Activated CD4-positive, alpha-beta T cell treated with anti-CD3 and anti-CD28 coated beads for 48 hours (primary cell): ENCODE measurements around the gene SH2D7.
A peak's percentile ranks its signal among the peaks of the same experiment; 100 is the strongest.

Experiments used
- DNase-seq: peaks from one replicate; pipeline ENCODE4 v3.0.0-alpha.2; 2020

Gene SH2D7

DNA sequence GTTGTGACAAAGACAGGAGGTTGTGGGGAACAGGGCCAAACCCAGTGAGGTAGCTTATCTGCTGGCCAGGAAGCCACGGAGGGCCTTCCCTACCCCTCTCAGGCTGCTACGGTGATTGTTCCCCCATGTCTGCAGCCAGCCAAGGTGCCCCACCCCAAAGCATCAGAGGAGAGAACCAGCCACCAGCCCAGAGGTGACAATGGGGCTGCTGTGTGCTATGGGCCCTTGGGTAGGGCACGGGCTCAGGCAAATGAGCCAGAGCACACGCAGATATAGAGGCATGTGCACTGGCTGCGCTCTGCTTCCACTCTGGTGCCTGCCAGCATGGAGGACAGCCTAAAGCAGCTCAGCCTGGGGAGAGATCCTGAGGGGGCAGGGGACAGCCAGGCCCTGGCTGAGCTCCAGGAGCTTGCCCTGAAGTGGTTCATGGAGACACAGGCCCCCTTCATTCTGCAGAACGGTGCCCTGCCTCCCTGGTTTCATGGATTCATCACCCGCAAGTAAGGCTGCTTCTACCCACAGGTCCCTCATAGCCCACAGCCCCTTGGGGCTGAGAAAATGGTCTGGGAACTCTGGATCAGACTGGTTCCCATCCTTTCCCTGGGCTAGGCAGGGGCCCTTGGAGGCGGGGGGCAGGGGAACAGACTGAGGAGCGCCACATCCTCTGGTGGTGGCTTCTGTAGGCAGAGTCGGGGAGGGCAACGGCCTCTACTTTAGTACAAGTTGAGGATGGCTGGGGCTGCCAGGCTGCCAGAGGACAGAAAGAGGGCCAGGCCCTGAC lies at the start of gene SH2D7:
TSS of gene SH2D7 (plus strand) at position 301 of the 781 bp plus-strand sequence. CDS start at position 325, 24 bp downstream.
- DNase-seq: no peak

DNA sequence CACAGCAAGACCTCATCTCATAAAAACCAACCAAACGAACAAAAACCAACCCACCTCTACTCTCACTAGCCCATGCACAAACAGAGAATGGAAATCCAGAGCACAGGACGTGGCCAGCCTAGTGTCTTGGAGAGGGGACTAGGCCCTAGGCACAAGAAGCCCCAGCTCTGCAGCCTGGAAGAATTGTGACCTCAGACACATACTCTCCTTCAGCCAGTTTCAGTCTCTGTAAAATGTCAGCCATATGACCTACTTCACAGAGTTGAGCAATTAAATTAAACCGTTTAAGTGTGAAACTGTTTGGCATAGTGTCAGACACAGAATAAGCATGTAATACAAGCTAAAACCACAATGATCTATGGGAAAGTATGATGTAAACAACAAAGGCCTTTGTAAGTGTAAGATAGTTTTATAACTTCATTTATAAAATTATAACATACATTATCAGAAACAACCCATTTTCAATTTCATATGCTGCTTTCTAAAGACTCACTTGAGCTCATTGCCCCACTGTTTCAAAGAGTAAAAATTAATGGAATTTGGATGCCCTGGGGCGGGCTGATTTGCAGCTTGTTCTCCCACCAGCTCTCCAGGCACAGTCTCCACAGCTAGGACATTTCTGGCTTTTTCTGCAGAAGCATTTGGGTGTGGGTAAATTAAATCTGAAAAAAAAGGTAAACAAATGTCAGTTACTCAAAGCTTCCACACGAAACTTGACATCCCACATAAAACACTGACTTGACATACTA lies 47.8 kb upstream of the SH2D7 start:
- DNase-seq: peak; percentile 40

DNA sequence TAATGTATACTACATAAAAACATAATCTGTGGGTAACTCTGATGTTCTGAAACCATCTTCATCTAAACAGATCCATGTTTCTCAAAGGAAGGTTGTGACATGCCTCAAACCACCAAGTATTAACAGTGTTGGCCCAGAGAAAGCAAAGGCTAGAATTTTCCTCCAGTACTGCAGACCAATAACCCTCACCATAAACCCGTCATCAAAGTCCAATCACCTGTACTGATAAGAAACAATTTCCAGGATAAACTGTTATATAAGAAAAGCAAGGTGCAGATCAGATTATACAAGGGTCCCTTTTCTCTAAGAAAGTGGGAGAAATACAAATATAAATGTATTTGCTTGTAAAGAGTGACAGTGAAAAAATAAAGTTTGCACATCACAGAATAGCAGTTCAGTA lies 47.2 kb upstream of the SH2D7 start:
- DNase-seq: no peak

DNA sequence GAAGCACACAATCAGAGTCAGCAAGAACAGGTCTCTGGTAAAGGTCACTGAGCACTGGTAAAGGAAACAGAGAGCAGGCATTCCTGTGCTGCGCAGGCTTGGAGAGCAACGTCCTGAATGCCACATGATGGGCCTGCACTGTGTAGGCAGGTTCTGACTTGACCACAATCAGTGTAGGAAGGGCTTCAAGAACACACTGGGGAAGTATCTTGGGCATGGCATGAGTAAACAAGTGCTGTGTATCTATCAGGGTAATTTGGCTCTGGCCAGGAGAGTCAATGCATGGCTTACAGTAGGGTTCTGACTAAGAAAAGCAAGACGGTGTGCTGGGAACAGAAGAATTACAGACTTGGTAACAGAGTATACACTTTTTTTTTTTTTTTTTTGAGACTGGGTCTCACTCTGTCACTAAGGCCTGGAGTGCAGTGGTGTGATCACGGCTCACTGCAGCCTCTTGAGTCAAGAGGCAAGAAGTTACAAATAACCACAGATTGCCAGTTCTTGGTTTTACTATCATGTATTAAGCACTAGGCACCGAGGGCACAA lies 45.5 kb upstream of the SH2D7 start:
- peak; percentile 63 for DNase-seq

DNA sequence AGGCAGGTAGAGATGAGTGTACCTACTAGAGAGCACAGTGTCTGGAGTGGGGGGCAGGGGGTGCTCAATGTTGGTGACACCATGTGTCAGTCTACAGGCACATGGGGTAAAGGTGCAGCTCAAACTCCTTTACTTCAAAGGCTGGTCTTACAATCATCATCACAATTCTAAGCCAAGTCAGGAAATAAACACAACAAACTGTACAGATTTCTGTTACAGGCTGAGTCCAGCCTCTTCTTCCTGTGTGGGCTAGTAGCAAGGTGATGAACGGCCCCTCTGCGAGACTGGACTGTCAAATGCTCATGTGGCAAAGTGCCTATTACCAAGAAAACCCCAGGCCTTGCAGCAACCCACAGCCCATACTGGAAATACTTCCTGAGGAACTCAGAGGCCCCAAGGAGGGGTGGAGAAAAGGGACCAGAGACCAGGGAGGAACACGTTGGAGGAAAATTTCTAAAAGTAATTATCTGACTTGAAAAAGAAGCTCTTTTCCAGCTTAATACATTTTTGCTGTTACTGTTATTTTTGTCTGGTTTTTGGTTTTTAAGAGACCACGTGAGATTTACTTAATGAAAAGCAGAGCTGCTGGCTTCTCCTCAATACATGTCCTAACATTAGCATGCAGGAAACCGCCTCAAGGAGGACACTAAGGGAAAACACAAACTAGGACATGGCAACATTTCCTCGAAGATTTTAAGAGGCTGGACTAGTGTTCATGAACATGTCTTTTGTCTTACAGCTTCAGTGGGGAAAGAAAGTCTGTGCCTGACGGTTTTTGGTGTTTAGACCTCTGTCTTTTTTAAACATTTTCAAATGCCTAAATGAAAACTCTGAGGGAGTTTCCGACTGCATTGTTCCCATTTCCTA lies 44.4 kb upstream of the SH2D7 start:
- no peak for DNase-seq

DNA sequence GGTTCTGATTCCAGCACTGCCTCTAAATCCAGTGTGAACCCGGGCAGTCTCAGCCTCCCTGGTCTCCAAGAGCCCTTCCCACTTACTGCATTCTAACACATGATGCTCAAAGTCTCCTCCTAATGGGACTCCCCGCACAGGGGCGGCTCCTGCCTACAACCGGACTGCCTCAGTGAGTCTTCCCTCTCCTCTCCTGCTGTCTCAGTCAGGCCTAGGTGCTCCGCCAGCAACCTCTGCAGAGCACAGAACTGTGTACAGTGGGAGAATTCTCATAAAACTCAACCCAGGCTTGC lies 43.8 kb upstream of the SH2D7 start:
- DNase-seq: no peak

DNA sequence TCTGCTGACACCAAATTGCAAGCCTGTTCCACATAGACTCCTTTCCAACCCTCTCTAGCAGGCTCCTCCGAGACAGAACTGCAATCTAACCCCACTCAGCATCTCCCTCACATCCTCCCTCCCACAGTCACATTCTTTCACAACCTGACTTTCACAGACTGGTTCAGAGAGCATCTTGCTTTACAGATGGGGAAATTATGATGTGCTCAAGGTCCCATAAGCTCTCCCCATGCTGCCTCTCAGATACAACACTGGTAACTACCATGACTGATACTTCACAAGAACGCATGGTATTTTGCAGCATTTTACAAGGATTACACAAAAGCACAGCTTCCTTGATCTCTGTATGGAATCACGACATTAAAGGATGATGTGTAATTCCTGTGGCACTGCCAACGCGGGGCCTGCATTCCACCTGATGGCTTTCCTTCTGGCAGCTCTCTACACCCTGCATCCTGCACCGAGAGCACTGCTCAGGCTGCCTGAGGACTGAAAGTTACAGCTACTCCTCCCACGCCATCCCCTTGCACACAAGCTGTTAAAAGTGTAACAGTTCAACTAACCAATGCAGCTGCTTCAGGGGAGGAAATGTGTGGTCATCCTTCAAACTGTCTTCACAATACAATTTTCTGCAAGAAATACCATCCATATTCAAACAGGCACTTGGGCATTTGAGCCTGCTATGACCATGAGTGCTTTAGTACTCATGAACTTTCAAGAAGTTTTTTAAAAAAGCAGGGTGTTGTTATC lies 42.5 kb upstream of the SH2D7 start:
- DNase-seq: peak; percentile 82

DNA sequence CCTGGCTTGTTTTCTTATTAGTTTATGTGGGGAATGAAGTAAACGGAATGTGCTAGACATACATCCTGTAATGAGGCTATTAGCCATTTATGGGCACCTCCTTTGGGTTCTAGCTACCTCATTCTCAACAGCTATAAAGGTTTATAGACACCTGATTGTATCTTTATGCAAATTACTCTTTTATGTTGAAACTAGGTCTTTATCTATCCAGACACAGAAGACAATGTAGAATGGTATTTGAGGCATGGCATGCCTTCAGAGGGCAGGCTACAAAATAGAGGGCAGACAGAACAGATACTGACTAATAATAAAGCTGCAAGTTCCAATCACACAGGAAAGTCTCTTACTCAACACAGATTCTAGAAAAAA lies 41.9 kb upstream of the SH2D7 start:
- DNase-seq: no peak

DNA sequence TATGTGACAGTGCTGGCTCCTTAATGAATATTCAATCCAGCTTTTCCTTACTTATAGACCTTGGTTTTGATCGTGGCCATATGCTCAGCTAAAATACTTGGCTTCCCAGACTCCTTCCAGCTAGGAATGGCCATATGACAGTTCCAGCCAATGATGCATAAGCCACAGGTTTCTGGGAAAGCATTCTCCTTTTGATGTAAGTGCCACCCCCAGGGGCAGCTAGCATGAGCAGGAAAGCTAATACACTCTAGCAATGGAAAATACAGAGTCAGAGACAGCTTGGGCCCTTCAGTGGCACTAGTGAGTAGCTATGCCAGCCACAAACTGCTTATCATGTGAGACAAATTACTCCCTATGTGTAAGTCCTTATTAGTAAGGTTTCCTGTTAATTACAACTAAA lies 41.5 kb upstream of the SH2D7 start:
- peak; percentile 47 for DNase-seq

DNA sequence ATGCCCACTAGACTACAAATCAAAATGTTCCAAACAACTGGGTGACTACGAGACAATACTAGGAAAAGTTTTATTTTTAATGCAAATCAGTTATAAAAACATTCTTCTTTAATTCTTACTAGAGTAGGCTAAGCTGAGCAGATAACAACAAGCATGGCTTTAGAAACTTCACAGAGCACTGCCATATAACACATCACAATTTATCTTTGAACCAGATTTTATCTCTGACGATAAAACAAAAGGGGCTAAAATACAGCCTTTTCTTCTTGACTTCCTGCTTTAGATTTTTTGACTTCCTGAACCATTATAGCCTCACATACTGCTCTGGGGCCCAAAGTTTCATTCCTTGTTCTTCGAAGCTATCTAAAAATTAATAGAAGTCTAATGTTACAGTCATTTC lies 40.8 kb upstream of the SH2D7 start:
- DNase-seq: no peak

DNA sequence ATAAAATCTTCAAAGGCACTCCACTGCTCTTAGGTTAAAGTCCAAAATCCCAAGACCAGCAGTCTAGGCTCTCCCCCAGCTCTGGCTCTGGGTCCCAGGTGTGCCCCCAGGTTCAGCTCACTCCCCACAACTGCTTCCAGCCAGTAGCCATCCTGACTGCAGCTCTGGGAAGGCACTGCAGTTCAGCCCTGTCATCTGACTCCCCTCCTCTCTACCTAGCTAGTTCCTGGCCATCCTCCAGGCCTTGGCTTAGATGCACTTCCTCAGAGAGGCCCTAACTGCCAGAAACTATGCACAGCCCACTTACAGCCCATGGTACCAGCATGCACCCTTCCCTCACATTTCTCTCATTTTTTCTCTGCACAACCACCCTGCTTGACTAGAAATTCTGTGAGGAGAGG lies 40.4 kb upstream of the SH2D7 start:
- no peak for DNase-seq

DNA sequence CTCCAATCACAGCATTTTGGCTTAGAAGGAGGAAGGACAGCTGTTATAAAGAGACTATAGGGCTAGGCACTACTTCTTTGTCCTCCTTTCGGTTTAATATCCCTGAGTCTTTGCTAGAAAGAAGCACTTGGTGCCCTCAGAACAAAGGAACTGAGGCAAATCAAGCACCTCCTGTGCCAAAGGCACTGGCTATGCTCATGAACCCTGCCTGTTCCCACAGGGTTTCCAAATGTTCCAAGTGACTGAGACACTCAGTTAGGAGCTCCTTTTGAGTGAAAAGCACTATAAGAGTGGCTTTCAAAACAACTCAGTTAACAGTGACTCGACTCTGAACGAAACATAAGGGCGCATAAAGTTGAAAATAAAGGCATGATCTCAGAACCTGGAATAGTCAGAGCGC lies 39.8 kb upstream of the SH2D7 start:
- DNase-seq: no peak

DNA sequence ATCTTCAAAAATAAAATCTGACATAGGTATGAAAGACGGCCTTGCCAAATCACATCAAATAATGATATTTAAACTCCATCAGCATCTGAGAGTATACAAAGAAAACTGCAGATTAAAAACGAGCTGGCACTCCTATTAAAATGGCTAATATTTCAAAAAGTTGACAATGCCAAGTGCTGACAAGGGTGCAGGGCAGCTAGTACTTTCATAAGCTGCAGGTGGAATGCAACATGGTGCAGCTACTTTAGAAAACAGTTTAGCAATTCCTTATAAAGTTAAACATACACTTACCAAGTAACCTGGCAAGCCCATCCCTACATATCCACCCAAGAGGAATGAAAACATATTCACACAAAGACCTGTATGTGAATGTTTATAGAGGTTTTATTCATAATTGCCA lies 37.8 kb upstream of the SH2D7 start:
- no peak for DNase-seq

DNA sequence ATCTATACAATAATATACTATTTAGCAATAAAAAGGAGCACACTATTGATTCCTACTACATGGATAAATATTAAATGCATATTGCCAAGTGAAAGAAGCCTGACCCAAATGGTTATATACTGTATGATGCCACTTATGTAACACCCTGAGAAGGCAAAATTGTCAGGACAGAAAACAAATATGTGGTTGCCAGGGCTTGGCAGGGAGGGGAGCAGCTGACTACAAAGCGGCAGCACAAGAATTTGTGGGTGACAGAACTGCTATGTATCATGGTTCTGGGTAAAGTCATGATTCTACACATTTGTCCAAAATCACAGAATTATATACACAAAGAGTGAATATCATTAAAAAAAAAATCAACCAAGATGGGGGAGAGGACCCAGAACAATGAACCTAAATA lies 37.4 kb upstream of the SH2D7 start:
- DNase-seq: no peak

DNA sequence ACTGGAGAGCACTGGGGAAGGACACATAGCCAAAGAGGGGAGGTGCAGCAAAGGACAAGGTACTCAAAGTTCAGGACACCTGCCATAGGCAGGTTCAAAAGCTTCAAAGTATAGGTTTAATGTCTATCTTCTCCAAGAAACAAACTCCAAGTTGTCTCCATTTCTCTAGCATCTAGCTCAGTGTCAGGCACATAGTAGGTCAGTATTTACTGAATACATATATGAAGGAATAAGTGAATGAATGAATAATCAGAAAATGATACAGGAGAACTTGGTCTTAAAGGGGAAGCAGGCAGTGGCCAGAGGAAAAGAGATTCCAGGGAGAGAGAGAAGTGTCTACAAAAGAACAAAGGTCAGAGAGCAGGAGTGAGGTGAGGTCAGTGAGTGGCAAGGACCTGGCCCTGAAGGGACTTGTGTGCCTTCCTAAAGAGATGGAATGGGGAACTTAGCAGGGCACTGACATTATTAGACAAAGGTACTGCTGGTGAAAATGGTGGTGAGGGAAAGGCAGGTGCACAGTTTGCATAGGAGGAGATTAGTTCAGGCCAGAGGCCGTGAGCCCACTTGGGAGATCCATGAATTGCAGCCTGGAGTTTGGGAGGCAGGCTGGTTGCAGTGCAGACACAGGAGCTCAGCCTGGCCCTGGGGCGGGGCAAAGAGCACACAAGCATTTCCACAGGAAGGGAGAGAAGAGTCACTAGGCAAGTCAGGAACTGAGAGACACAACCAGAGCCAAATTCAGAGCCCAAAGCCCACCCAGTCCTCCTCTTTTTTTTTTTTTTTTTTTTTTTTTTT lies 36.2 kb upstream of the SH2D7 start:
- DNase-seq: no peak

DNA sequence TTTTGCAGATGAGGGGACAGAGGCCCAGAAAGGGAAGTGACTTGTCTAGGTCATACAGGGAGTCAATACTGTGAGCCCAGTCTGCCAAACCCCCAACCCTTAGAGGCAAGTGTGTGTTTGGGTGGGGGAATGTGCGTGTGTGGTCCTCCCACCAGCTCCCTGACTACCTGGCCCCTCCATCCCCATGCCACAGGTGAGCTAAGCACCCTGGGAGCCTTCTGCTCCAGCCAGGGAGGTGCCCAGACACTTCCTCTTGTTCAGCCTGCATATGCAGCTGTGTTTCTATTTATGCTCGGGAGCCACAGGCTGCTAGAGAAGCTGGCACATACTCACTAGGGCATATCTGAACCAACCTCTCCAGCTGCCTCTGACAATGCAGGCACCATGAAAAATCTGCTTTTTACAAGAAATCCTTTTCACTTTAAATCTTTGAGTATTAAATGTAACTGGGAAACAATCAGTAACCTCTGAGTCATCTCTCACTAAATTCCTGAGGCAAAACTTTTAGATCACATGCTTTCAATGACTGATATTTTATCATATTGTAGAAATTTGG lies 35.6 kb upstream of the SH2D7 start:
- DNase-seq: no peak

DNA sequence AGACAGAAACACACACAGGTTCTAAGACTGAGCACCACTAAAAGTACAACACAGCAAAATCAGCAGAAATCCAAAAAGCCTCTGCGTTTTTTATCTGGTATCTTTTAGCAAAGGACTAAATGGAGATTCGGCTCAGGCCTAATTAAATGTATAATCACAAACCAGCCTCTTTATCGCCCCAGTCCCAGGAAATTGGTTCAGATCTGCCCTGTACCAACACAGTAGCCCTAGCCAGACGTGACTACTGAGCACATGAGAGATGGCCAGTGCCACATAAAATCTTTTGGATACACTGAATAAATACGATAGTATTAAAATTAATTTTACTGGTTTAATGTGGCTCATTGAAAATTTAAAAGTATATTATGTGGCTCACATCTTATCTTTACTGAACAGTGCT lies 34.6 kb upstream of the SH2D7 start:
- no peak for DNase-seq

DNA sequence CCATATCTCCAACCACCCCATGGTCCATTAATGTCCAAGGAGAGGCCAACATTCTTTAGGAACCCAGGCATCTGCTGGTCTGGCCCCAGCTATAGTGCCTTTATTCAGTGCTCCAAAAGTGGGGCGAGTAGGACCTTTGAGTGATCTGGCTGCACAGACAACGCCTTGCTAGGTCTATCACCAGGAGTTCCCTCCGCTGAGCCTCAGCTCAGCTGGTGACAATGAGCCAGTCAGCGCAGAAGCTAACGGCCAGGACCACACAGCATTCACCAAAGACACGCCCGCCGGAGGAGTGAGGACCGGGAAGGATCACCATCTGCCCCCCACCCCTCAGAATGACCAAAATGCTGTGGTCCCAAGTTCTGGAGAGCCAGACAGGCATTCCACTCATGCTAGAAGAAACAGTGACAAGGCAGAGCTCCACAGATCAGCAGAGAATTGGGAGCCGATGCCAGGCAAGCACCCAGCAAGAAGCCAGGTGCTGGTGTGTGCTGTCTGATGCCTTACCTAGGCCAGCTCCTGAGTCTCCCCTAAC lies 33.9 kb upstream of the SH2D7 start:
- DNase-seq: no peak

DNA sequence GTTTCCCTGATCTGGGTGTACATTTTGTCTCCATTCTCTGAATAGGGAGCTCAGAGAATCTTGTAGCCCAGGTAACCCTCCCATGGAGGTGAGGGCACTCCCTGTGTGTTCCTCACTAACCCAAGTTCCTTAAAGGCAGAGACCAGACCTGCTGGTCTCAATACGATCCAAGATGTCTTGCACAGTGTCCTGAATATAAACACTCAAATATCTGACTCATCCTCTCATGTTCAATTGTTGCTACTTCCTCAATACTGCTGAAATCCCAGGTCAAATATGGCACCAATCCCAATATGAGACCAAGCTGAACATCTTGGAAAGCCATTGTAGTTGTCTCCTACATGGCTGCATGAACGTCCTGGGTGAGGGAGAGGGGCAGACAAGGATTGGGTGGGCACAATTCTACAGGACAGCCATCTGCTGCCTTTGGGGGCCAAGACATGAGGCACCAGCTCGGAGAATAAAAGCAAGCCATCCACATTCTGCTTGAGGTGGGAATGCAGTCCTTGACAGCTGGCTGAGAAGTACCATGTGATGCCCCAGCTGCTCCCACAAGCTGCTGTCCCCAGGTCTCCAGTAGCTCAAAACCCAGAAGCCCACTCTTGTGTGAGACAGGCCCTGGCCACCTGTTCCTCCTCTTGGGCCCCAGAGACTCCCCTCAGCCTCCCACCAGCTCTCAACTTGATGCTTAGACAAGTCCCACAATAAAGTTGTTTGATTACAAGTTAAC lies 33.1 kb upstream of the SH2D7 start:
- DNase-seq: no peak

DNA sequence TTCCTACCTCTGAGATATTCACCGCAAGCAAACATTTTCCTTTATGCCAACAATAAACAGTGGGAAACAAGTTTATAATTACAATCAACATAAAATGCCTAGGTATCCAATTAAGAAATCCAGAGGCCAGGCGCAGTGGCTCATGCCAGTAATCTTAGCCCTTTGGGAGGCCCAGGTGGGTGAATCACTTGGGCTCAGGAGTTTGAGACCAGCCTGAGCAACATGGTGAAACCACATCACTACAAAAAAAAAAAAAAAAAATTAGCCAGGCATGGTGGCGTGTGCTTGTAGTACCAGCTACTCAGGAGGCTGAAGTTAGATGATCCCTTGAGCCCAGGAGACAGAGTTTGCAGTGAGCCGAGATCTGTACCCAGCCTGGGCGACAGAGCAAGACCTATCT lies 32.1 kb upstream of the SH2D7 start:
- peak; percentile 58 for DNase-seq
